HUES64 (cell line): ENCODE results near the gene KLHDC2.
A peak's percentile ranks its signal among the peaks of the same experiment; 100 is the strongest.
"Not testable (repeated sequence)": the region's sequence is repeated elsewhere in the genome, so short reads cannot be mapped to it uniquely, and the experiment has no call there.

Source experiments
- H3K27ac ChIP-seq: 2 replicates; pipeline ENCODE4 v1.7.0; 2013; ENCODE audit warnings: low read depth, low read length, inconsistent platforms
- H3K27me3 ChIP-seq: 2 replicates; pipeline ENCODE4 v1.6.1; 2013; ENCODE audit warnings: mild to moderate bottlenecking, low read length; ENCODE audit not compliant: insufficient read depth
- H3K36me3 ChIP-seq: 2 replicates; pipeline ENCODE4 v1.6.1; 2013; ENCODE audit warnings: mild to moderate bottlenecking, low read length; ENCODE audit not compliant: insufficient read depth
- H3K4me1 ChIP-seq: 2 replicates; pipeline ENCODE4 v1.6.1; 2013; ENCODE audit warnings: mild to moderate bottlenecking, low read length, moderate library complexity; ENCODE audit not compliant: insufficient read depth
- H3K4me3 ChIP-seq: 2 replicates; pipeline ENCODE4 v1.5.1; 2013; ENCODE audit warnings: mild to moderate bottlenecking, low read length, moderate library complexity
- H3K9ac ChIP-seq: 2 replicates; pipeline ENCODE4 v1.6.1; 2013; ENCODE audit warnings: mild to moderate bottlenecking, low read depth, low read length
- H3K9me3 ChIP-seq: 2 replicates; pipeline ENCODE4 v1.6.1; 2013; ENCODE audit warnings: low read depth, low read length; ENCODE audit not compliant: insufficient read depth
- WGBS: fragments of 150-250, 120-280 bp; methylation state at CpG from one replicate; pipeline ENCODE4 v1.1.7; 2013; ENCODE audit warnings: missing lambda C conversion rate; 5-methylcytosine and 5-hydroxymethylcytosine counted together

The KLHDC2 gene

DNA sequence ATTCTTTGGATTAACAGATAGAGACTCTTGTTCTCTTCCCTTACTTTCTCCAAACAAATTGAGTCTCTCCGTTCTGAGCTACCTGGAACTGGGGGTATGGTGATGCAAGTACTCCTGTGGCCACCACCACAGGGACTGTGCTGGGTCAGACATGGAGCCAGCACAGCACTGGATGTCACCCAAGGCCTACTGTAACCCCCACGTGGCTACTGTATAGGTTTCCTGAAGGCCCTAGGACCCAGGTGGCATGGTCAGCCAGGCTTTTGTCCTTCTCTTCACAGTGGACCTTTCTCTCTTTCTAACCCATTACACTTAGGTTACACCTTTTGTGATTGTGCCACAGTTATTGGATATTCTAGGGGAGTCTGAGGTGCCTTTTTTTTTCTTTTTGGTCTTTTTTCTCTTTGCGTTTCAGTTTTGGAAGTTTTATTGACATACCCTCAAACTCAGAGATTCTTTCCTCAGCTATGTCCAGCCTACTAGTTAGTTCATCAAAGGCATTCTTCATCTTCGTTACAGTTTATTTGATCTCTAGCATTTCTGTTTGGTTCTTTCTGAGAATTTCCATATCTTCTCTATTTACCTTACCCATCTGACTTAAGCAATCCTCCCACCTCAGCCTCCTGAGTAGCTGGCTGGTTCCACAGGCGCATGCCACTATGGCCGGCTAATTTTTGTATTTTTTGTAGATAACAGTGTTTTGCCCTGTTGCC lies 6.0 kb upstream of the KLHDC2 start:
- Histone ChIP-seq H3K9me3 (no peaks in the 10 kb centered on the region), H3K9ac (no peak overlapping the region), H3K4me3 (no peak overlapping the region), H3K36me3 (no peaks in the 10 kb centered on the region), H3K4me1 (peaks cover 3% of the 10 kb centered on the region; the same call in 1 of the 2 replicates), H3K27me3 (no peaks in the 10 kb centered on the region), H3K27ac (no peak overlapping the region)
- 87% methylated on average over 6 of the region's 6 CpGs for WGBS

DNA sequence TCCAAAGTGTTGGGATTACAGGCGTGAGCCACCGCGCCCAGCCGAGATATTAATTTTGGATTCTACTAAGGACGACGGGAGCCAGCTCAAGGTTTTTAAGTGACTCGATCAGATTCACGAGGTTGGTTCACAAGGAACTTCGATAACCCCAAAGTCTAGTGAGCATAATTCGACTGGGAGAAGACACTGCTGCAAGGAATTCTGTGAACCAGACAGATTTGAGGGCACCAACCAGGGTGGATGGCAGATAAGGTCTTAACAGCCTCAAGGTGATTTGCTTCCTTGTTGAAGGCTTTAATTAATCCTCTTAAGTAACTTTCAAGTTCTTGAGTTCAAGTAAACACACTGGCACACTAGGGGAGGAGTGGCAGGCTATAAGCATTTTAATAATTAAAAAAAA lies 1.1 kb upstream of the KLHDC2 start:
- Histone ChIP-seq H3K9me3 (no peaks in the 10 kb centered on the region), H3K36me3 (peaks cover 5% of the 10 kb centered on the region; the same call in 1 of the 2 replicates), H3K9ac (peak overlapping the region; percentile 99; the same call in 1 of the 2 replicates), H3K4me1 (peaks cover 8% of the 10 kb centered on the region; the same call in 1 of the 2 replicates), H3K4me3 (peak overlapping the region; percentile 98), H3K27me3 (no peaks in the 10 kb centered on the region), H3K27ac (peak overlapping the region; percentile 91; the same call in 1 of the 2 replicates)
- WGBS = 91% methylated on average over 10 of the region's 10 CpGs

DNA sequence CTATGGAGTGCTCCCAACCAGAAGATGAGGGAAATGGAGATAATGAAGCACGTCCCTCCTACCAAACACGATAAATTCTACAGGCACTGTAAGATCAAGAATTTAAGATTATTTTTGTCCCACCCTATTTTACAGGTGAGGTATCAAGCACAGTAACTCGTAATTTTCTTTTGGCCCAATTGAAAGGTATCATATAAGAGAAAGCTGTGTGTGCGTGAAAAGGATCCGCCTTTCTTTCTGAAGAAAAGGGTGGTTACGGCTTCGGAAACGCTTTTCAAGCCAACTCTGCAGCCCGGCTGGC lies 733 bp upstream of the KLHDC2 start:
- Histone ChIP-seq H3K36me3 (peaks cover 8% of the 10 kb centered on the region; the same call in 1 of the 2 replicates), H3K9ac (peak overlapping the region; percentile 99), H3K27me3 (no peaks in the 10 kb centered on the region), H3K9me3 (no peaks in the 10 kb centered on the region), H3K27ac (peak overlapping the region; percentile 91), H3K4me3 (peak overlapping the region; percentile 98), H3K4me1 (peaks cover 8% of the 10 kb centered on the region; the same call in 1 of the 2 replicates)
- WGBS = 6% methylated on average over 9 of the region's 9 CpGs

DNA sequence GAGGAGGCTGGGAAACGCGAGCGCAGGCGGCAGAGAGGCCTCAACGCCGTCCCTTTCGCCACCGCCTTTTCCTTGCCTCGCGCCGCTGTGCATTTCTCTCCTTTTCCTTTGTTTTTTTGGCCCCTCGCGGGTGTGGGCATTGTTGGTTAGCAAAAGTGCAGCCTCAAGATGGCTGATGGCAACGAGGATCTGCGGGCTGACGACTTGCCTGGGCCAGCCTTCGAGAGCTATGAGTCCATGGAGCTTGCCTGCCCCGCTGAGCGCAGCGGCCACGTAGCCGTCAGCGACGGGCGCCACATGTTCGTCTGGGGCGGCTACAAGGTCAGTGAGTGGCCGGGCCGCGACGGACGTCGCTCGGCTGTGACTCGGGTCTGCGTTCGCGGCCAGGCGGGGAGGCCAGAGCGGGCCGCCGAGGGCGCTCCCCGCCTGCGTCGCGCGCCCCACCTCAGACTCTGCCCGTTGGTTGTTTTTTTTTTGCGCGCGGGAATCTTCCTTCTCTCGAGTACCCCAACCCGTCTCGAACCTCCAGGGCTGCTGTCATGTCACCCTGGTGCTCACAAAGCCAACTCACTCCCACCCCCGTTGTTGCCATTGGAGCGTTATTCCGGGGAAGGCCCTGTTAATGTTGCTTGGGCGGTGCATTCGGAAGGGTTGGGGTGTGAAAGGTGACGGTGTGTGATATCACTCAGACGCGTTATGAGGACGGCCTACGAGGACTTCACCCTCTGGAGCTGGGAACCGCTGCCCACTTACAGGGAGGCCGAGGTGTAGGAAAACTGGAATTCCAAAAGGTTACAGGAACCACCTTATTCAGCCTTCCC lies 558 bp downstream of the KLHDC2 start:
- H3K27ac ChIP-seq = peak overlapping the region; percentile 91
- no peaks in the 10 kb centered on the region for H3K9me3 ChIP-seq
- H3K27me3 ChIP-seq = no peaks in the 10 kb centered on the region
- under 1% methylated on average over 67 of the region's 67 CpGs for WGBS
- H3K36me3 ChIP-seq = peaks cover 13% of the 10 kb centered on the region; the same call in 1 of the 2 replicates
- peak overlapping the region; percentile 98 for H3K4me3 ChIP-seq
- peak overlapping the region; percentile 99 for H3K9ac ChIP-seq
- peaks cover 8% of the 10 kb centered on the region; the same call in 1 of the 2 replicates for H3K4me1 ChIP-seq

DNA sequence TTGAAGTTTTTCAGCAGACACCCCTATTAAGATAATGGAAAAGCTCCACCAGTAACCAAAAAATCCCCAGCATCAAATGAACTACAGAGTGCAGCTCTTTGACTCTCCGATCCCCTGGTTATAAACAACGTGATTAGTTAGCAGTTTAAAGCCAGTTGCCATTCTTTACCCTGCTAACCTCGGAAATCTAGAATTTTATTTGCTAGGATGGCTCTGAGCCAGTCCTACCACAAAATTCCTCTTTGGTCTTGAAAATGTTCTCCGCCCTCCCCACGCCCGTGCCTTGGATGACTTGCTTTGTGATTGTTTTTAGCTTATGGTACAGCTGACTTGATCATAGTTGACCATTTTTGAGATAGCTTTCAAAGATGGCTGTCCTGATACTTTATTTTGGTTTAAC lies 1.2 kb downstream of the KLHDC2 start:
- peak overlapping the region; percentile 98 for H3K4me3 ChIP-seq
- no peaks in the 10 kb centered on the region for H3K27me3 ChIP-seq
- no peaks in the 10 kb centered on the region for H3K9me3 ChIP-seq
- peaks cover 8% of the 10 kb centered on the region; the same call in 1 of the 2 replicates for H3K4me1 ChIP-seq
- peak overlapping the region; percentile 99 for H3K9ac ChIP-seq
- whole genome bisulfite sequencing = 66% methylated on average over 6 of the region's 6 CpGs
- H3K27ac ChIP-seq = peak overlapping the region; percentile 91; the same call in 1 of the 2 replicates
- H3K36me3 ChIP-seq = peaks cover 17% of the 10 kb centered on the region

DNA sequence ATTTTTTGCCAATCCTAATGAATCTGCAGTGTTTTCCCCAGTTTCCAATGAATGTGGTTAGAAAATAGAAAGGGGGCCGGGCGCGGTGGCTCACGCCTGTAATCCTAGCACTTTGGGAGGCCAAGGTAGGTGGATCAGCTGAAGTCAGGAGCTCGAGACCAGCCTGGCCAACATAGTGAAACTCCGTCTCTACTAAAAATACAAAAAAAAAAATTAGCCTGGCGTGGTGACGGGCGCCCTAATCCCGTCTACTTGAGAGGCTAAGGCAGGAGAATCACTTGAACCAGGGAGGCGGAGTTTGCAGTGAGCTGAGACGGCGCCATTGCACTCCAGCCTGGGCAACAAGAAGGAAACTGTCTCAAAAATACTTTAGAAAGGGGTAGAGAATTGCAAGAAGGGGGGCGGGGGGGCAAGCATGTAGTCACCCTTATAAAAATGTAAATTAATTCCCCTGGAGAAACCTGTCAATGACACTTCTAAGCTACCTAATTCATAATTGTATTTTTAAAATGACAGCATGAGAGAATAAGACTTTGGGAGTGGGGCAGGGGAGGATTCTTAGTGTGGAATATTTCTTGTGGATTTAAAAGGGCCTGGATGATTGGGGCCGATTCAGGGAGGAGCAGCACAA lies 1.7 kb downstream of the KLHDC2 start:
- Histone ChIP-seq H3K4me1 (peaks cover 8% of the 10 kb centered on the region; the same call in 1 of the 2 replicates), H3K4me3 (peak overlapping the region; percentile 98)

DNA sequence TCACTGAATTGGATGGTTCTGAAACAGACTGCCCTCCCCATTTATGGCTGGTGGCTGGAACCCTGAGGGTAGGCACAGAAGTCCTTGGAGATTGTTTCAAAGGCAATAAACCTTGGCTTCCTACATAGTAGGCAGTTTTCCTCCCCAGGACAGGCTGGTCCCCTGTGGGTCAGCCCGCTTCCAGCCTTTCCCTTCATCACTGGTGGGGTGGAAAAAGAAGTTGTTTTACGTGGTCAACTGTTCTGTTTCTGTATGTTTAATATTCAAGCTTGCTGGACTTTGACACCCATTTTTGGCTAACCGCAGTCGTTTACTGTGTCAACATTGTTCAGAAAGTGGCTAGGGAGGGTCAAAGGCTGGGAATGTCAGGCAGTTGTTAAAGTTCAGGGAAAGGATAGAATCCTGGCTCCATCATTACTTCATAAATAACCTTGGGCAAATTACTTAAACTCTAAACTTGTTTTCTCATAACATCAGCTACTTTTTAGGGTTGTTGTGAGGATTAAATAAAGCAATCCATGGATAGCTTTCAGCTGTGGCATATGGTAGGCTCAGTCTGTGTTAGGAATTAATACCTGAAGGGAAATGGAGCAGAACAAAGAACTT lies 2.4 kb downstream of the KLHDC2 start:
- Histone ChIP-seq H3K4me3 (no peak overlapping the region; the same call in 1 of the 2 replicates), H3K27ac (no peak overlapping the region), H3K4me1 (peaks cover 8% of the 10 kb centered on the region; the same call in 1 of the 2 replicates), H3K36me3 (peaks cover 29% of the 10 kb centered on the region), H3K9ac (no peak overlapping the region), H3K9me3 (no peaks in the 10 kb centered on the region), H3K27me3 (no peaks in the 10 kb centered on the region)
- 86% methylated on average over 4 of the region's 4 CpGs for WGBS

More for the DNA sequence above, 1.7 kb downstream of the KLHDC2 start:
- Histone ChIP-seq H3K9ac (peak overlapping the region; percentile 99; the same call in 1 of the 2 replicates), H3K9me3 (no peaks in the 10 kb centered on the region), H3K27me3 (no peaks in the 10 kb centered on the region), H3K27ac (no peak overlapping the region), H3K36me3 (peaks cover 22% of the 10 kb centered on the region)
- WGBS = 75% methylated on average over 14 of the region's 15 CpGs

DNA sequence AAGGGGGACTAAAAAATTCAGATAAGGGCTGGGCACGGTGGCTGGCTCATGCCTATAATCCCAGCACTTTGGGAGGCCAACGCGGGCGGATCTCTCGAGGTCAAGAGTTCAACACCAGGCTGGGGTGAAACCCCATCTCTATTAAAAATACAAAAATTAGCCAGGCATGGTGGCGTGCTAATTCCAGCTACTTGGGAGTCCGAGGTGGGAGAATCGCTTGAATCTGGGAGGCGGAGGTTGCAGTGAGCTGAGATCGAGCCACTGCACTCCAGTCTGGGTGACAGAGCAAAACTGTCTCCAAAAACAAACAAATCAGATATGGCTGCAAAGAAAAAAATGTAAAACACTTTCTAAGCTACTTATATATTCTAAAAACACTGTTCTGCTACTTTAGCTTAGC lies 3.7 kb downstream of the KLHDC2 start:
- H3K9ac ChIP-seq, H3K27ac ChIP-seq: not testable (repeated sequence)
- 95% methylated on average over 10 of the region's 10 CpGs for WGBS

DNA sequence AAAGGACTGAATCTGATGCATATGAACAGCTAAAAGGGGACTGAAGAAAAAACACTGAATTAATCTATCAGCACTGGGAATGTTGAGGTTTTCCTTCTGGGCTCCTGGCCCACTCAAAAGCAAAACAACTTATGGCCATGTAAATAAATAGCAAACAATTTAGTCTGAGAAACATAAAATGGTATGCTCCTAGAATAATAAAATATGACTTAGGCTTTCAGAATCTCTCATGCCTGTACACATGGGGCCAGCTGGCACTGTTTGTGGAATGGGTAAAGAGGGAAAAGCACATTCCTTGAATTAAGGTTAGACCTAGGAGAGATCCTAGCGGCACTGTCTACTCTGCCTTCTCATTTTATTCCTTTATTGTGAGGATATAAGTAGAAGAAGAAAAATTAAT lies 6.2 kb downstream of the KLHDC2 start:
- H3K36me3 ChIP-seq = peaks cover 60% of the 10 kb centered on the region
- H3K4me1 ChIP-seq = peaks cover 3% of the 10 kb centered on the region; the same call in 1 of the 2 replicates
- H3K9me3 ChIP-seq = no peaks in the 10 kb centered on the region
- no CpG with 5 or more reads among the region's 1 CpG for WGBS
- H3K4me3 ChIP-seq = no peak overlapping the region
- H3K9ac ChIP-seq = no peak overlapping the region
- no peaks in the 10 kb centered on the region for H3K27me3 ChIP-seq
- no peak overlapping the region for H3K27ac ChIP-seq

More for the DNA sequence above, 3.7 kb downstream of the KLHDC2 start:
- H3K36me3 ChIP-seq = peaks cover 39% of the 10 kb centered on the region
- H3K9me3 ChIP-seq, H3K27me3 ChIP-seq, H3K4me1 ChIP-seq, H3K4me3 ChIP-seq: not testable (repeated sequence)

DNA sequence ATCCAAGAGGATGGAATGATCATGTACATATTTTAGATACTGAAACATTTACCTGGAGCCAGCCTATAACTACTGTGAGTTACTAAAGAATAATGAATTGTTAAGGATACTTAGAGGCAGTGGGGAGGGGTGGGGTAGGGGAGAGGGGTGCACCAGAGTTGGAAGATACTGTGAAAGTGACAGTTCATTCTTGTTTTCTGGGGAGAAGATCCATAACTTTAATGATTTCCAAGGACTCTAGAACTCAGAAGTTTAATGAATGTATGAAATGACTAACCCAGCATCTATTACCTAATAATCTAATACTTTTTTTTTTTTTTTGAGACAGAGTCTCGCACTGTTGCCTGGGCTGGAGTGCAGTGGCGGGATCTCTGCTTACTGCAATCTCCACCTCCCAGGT lies 10.5 kb downstream of the KLHDC2 start:
- H3K27ac ChIP-seq = no peak overlapping the region
- H3K9ac ChIP-seq = no peak overlapping the region
- H3K4me3 ChIP-seq = no peak overlapping the region
- H3K27me3 ChIP-seq = no peaks in the 10 kb centered on the region
- WGBS = 92% methylated on average over 2 of the region's 2 CpGs
- H3K9me3 ChIP-seq = no peaks in the 10 kb centered on the region
- no peaks in the 10 kb centered on the region for H3K4me1 ChIP-seq
- H3K36me3 ChIP-seq = peaks cover 90% of the 10 kb centered on the region
